Astrocyte of the cerebellum (primary cell): Measurements from ENCODE around the gene GRAMD1B.
A peak's percentile ranks its signal among the peaks of the same experiment; 100 is the strongest.

Experiments
- DNase-seq: peaks from one replicate; pipeline ENCODE4 v3.0.0-alpha.2; 2011; ENCODE audit warnings: low read depth
- H3K4me3 ChIP-seq: 2 replicates; pipeline ENCODE4 v1.5.1; 2011; ENCODE audit warnings: mild to moderate bottlenecking, low read depth, low read length, moderate library complexity
- CTCF ChIP-seq: IDR thresholded peaks from 2 replicates; pipeline ENCODE4 v1.5.1; 2012; ENCODE audit warnings: low read length, low read depth, moderate library complexity, mild to moderate bottlenecking; ENCODE audit errors: missing control alignments
- in situ Hi-C: cut with HindIII; loops from 2 replicates; pipeline ENCODE4 v1.10.0; 2017; ENCODE audit warnings: low sequenced_read_pairs

GRAMD1B gene

DNA sequence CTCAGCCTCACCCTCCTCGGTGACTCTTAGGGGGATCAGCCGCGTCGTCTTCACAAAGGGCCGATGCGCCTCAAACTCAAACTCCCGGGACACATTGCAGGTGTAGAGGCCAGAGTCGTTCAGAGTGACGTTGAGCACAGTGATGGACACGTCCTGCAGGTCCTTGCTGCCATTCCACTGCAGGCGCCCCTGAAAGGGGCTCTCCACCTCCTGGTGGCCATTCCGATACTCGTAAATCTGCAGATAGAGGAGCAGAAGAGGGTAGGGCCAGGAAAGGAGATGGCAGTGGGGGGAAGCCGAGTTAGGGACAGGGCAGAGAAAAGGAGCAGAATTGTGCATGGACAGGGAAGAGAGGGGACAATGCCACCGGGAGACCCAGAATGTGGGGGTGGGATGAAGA is 212.4 kb downstream of the GRAMD1B start:
- no peak for TF ChIP-seq CTCF
- in situ Hi-C loops, result no loop called here

DNA sequence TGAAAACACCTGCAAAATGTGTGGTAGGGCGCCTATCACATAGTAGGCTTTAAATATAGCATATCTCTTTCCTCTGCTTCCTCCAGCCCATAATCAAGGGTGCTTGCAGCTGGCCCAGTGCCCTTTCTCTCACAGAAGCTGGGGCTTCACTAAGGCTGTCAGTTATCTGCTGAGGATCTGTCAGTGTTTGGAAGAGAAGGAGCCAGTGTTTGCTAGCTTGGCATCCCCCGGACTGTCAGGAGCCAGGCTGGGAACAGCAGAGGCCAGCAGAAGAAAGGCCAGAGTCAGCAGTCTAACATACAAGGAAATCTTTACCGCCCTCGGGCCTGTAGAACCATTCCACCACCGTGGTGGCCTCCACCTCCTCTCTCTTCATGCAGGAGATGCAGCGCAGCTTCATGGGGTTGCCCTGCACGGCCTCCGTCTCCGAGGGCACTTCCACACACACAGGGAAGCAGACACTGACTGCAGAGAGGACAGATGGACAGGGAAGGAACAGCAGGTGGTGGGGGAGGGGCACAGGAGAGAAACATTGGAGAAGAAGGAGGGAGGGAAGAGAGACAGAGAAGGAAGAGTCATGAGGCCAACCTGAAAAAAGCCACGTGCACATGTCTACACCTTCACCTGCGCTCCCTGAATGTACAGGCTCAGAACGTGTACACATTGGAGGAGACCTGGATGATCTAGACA is 215.4 kb downstream of the GRAMD1B start:
- H3K4me3 ChIP-seq, result no peak overlapping the region
- no peak for TF ChIP-seq CTCF
- in situ Hi-C loops, result no loop called here
- DNase-seq, result no peak

More for the DNA sequence above, 212.4 kb downstream of the GRAMD1B start:
- no peak for DNase-seq
- H3K4me3 ChIP-seq, result no peak overlapping the region

GRCh38 chr11:123650901-123651300 is 220.8 kb downstream of the GRAMD1B start:
- no peak overlapping the region for H3K4me3 ChIP-seq
- DNase-seq, result no peak
- in situ Hi-C loops, result no loop called here
- no peak for TF ChIP-seq CTCF

GRCh38 chr11:123652599-123652998 is 222.5 kb downstream of the GRAMD1B start:
- in situ Hi-C loops, result no loop called here
- DNase-seq, result no peak
- no peak overlapping the region for H3K4me3 ChIP-seq
- no peak for TF ChIP-seq CTCF

- in situ Hi-C loops, result no loop called here
- DNase-seq, result no peak
- peak overlapping the region; percentile 55 for H3K4me3 ChIP-seq
- TF ChIP-seq CTCF, result no peak
These were observed 223.4 kb downstream of the GRAMD1B start for GRCh38 chr11:123653483-123653826.

DNA sequence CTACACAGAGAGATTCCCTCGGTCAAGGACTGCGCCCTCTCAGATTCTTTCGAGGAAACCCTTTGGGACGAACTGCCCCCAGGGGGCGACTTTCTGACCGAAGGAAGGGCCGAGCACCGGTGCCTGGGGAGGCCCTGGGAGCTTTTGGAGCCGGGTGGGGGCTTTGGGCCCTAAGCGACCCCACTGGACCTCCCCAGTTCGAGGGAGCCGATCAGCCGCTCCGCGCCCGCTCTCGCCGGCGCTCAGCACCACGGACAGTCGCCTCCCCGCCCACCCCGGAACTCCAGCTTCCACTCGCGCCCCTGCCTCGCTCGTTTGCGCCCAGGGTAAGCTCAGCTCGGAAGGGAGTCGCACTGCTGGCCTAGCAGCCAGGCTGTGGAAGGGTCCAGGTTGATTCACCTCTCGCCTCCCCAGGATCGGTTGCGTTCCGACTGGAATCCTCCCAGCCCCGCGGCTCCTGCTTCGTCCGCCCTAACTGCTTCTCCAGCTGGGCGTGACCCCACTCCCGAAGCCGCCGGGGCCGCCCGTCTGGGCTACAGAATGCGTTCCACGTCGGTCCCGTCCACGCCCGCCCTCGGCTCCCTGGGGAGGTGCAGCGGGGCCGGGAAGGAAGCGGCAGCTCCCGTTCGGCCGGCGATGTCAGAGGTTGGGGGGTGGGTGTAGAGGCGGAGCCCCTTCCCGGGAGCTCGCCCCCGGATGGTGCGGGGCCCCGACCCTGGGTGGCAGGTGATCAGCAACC is 223.9 kb downstream of the GRAMD1B start:
- H3K4me3 ChIP-seq, result peak overlapping the region; percentile 55
- no peak for DNase-seq
- no peak for TF ChIP-seq CTCF
- in situ Hi-C loops, result no loop called here
